ENCODE measurements around the gene MAPK1IP1L.
"Not testable (repeated sequence)": the region's sequence is repeated elsewhere in the genome, so short reads cannot be mapped to it uniquely, and the experiment has no call there.

The MAPK1IP1L gene

GRCh38 chr14:55074662-55075061, 23.2 kb downstream of the MAPK1IP1L start:
- peaks cover 7% of the 10 kb centered on the region for H3K4me1 ChIP-seq (ENCODE audit: control insufficient read depth, insufficient read depth, low read length, poor library complexity, severe bottlenecking)
- H3K36me3 ChIP-seq (ENCODE audit: control insufficient read depth, insufficient read depth, low read length), result peaks cover 3% of the 10 kb centered on the region
- no peak overlapping the region for H3K4me3 ChIP-seq (ENCODE audit: extremely low read depth, insufficient read depth, low read length, poor library complexity, severe bottlenecking)
- H3K27ac ChIP-seq (ENCODE audit: low read depth, low read length, severe bottlenecking), result no peak overlapping the region
- no peaks in the 10 kb centered on the region for H3K9me3 ChIP-seq (ENCODE audit: control insufficient read depth, low read length)
- 45 to 46% methylated on average over 3 of the region's 5 CpGs for WGBS, 2 experiments (ENCODE audit: insufficient coverage in 2 of 2)

GRCh38 chr14:55075628-55076175, 24.3 kb downstream of the MAPK1IP1L start:
- Histone ChIP-seq H3K36me3 (ENCODE audit: control insufficient read depth, insufficient read depth, low read length) (no peaks in the 10 kb centered on the region), H3K4me3 (ENCODE audit: extremely low read depth, insufficient read depth, low read length, poor library complexity, severe bottlenecking) (no peak overlapping the region), H3K4me1 (ENCODE audit: control insufficient read depth, insufficient read depth, low read length, poor library complexity, severe bottlenecking) (peaks cover 7% of the 10 kb centered on the region), H3K9me3 (ENCODE audit: control insufficient read depth, low read length) (no peaks in the 10 kb centered on the region), H3K27ac (ENCODE audit: low read depth, low read length, severe bottlenecking) (no peak overlapping the region)
- WGBS, 2 experiments (ENCODE audit: insufficient coverage in 2 of 2), result 69 to 89% methylated on average over 3 of the region's 3 CpGs

- Histone ChIP-seq H3K36me3 (ENCODE audit: control insufficient read depth, insufficient read depth, low read length) (no peaks in the 10 kb centered on the region), H3K27ac (ENCODE audit: low read depth, low read length, severe bottlenecking) (no peak overlapping the region), H3K4me3 (ENCODE audit: extremely low read depth, insufficient read depth, low read length, poor library complexity, severe bottlenecking) (no peak overlapping the region), H3K9me3 (ENCODE audit: control insufficient read depth, low read length) (no peaks in the 10 kb centered on the region), H3K4me1 (ENCODE audit: control insufficient read depth, insufficient read depth, low read length, poor library complexity, severe bottlenecking) (peaks cover 7% of the 10 kb centered on the region)
- WGBS, 2 experiments (ENCODE audit: insufficient coverage in 2 of 2), result 90% methylated on average over 15 to 17 of the region's 17 CpGs
Observed at GRCh38 chr14:55077170-55078151, 26.0 kb downstream of the MAPK1IP1L start.

GRCh38 chr14:55079961-55080360, 28.5 kb downstream of the MAPK1IP1L start:
- WGBS, 2 experiments (ENCODE audit: insufficient coverage in 2 of 2), result 88 to 90% methylated on average over 2 to 3 of the region's 6 CpGs
- H3K4me3 ChIP-seq (ENCODE audit: extremely low read depth, insufficient read depth, low read length, poor library complexity, severe bottlenecking); H3K9me3 ChIP-seq (ENCODE audit: control insufficient read depth, low read length); H3K36me3 ChIP-seq (ENCODE audit: control insufficient read depth, insufficient read depth, low read length); H3K4me1 ChIP-seq (ENCODE audit: control insufficient read depth, insufficient read depth, low read length, poor library complexity, severe bottlenecking); H3K27ac ChIP-seq (ENCODE audit: low read depth, low read length, severe bottlenecking): not testable (repeated sequence)

GRCh38 chr14:55084401-55085059, 33.1 kb downstream of the MAPK1IP1L start:
- no peaks in the 10 kb centered on the region for H3K4me1 ChIP-seq (ENCODE audit: control insufficient read depth, insufficient read depth, low read length, poor library complexity, severe bottlenecking)
- no peaks in the 10 kb centered on the region for H3K9me3 ChIP-seq (ENCODE audit: control insufficient read depth, low read length)
- H3K4me3 ChIP-seq (ENCODE audit: extremely low read depth, insufficient read depth, low read length, poor library complexity, severe bottlenecking), result no peak overlapping the region
- no peak overlapping the region for H3K27ac ChIP-seq (ENCODE audit: low read depth, low read length, severe bottlenecking)
- H3K36me3 ChIP-seq (ENCODE audit: control insufficient read depth, insufficient read depth, low read length), result no peaks in the 10 kb centered on the region

GRCh38 chr14:55085060-55085660, 33.7 kb downstream of the MAPK1IP1L start:
- 88 to 100% methylated on average over 3 of the region's 4 CpGs for WGBS, 2 experiments (ENCODE audit: insufficient coverage in 2 of 2)
- Histone ChIP-seq H3K27ac (ENCODE audit: low read depth, low read length, severe bottlenecking) (no peak overlapping the region), H3K36me3 (ENCODE audit: control insufficient read depth, insufficient read depth, low read length) (no peaks in the 10 kb centered on the region), H3K9me3 (ENCODE audit: control insufficient read depth, low read length) (no peaks in the 10 kb centered on the region), H3K4me1 (ENCODE audit: control insufficient read depth, insufficient read depth, low read length, poor library complexity, severe bottlenecking) (no peaks in the 10 kb centered on the region), H3K4me3 (ENCODE audit: extremely low read depth, insufficient read depth, low read length, poor library complexity, severe bottlenecking) (no peak overlapping the region)

GRCh38 chr14:55086938-55087337, 35.5 kb downstream of the MAPK1IP1L start:
- H3K27ac ChIP-seq (ENCODE audit: low read depth, low read length, severe bottlenecking), result no peak overlapping the region
- 90 to 96% methylated on average over 6 to 8 of the region's 9 CpGs for WGBS, 2 experiments (ENCODE audit: insufficient coverage in 2 of 2)

GRCh38 chr14:55088356-55088755, 36.9 kb downstream of the MAPK1IP1L start:
- Histone ChIP-seq H3K4me3 (ENCODE audit: extremely low read depth, insufficient read depth, low read length, poor library complexity, severe bottlenecking) (no peak overlapping the region), H3K27ac (ENCODE audit: low read depth, low read length, severe bottlenecking) (no peak overlapping the region), H3K9me3 (ENCODE audit: control insufficient read depth, low read length) (no peaks in the 10 kb centered on the region), H3K4me1 (ENCODE audit: control insufficient read depth, insufficient read depth, low read length, poor library complexity, severe bottlenecking) (no peaks in the 10 kb centered on the region), H3K36me3 (ENCODE audit: control insufficient read depth, insufficient read depth, low read length) (no peaks in the 10 kb centered on the region)

More at GRCh38 chr14:55086938-55087337, 35.5 kb downstream of the MAPK1IP1L start:
- H3K36me3 ChIP-seq (ENCODE audit: control insufficient read depth, insufficient read depth, low read length), result no peaks in the 10 kb centered on the region
- no peak overlapping the region for H3K4me3 ChIP-seq (ENCODE audit: extremely low read depth, insufficient read depth, low read length, poor library complexity, severe bottlenecking)
- H3K4me1 ChIP-seq (ENCODE audit: control insufficient read depth, insufficient read depth, low read length, poor library complexity, severe bottlenecking), result no peaks in the 10 kb centered on the region
- no peaks in the 10 kb centered on the region for H3K9me3 ChIP-seq (ENCODE audit: control insufficient read depth, low read length)

GRCh38 chr14:55092341-55092740, 40.9 kb downstream of the MAPK1IP1L start:
- Histone ChIP-seq H3K4me3 (ENCODE audit: extremely low read depth, insufficient read depth, low read length, poor library complexity, severe bottlenecking) (no peak overlapping the region), H3K9me3 (ENCODE audit: control insufficient read depth, low read length) (no peaks in the 10 kb centered on the region), H3K27ac (ENCODE audit: low read depth, low read length, severe bottlenecking) (no peak overlapping the region), H3K4me1 (ENCODE audit: control insufficient read depth, insufficient read depth, low read length, poor library complexity, severe bottlenecking) (peaks cover 8% of the 10 kb centered on the region), H3K36me3 (ENCODE audit: control insufficient read depth, insufficient read depth, low read length) (no peaks in the 10 kb centered on the region)
- 94% methylated on average over 4 of the region's 4 CpGs for WGBS, 2 experiments (ENCODE audit: insufficient coverage in 2 of 2)

- Histone ChIP-seq H3K27ac (ENCODE audit: low read depth, low read length, severe bottlenecking) (no peak overlapping the region), H3K36me3 (ENCODE audit: control insufficient read depth, insufficient read depth, low read length) (no peaks in the 10 kb centered on the region), H3K9me3 (ENCODE audit: control insufficient read depth, low read length) (no peaks in the 10 kb centered on the region), H3K4me1 (ENCODE audit: control insufficient read depth, insufficient read depth, low read length, poor library complexity, severe bottlenecking) (peaks cover 8% of the 10 kb centered on the region), H3K4me3 (ENCODE audit: extremely low read depth, insufficient read depth, low read length, poor library complexity, severe bottlenecking) (no peak overlapping the region)
- 85 to 95% methylated on average over 5 of the region's 9 CpGs for WGBS, 2 experiments (ENCODE audit: insufficient coverage in 2 of 2)
Observed at GRCh38 chr14:55094292-55095157, 43.1 kb downstream of the MAPK1IP1L start.
